Middle frontal gyrus (tissue), 1 donor: ENCODE results near the gene SLC25A6.
"Not testable (repeated sequence)": the region's sequence is repeated elsewhere in the genome, so short reads cannot be mapped to it uniquely, and the experiment has no call there.

Experiments used
- DNase-seq: peaks from one replicate; pipeline ENCODE4 v3.0.0-alpha.2; 2015; ENCODE audit warnings: low spot score; ENCODE audit errors: extremely low spot score

Gene SLC25A6

DNA sequence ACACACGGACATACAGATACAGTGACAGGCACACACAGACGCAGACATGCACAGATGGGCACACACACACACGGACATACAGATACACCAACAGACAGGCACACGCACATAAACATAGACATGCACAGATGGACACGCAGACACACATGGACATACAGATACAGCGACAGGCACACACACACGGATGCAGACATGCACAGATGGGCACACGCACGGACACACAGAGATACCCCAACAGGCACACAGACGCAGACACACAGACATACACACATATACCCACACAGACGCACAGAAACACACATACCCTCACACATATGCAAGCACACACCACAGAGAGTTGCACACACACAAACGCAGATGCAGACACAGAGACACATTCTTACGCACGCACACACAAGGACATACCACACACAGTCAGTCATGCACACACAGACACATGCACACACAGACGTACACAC is 24.4 kb upstream of the SLC25A6 start:
- DNase-seq, result no peak

DNA sequence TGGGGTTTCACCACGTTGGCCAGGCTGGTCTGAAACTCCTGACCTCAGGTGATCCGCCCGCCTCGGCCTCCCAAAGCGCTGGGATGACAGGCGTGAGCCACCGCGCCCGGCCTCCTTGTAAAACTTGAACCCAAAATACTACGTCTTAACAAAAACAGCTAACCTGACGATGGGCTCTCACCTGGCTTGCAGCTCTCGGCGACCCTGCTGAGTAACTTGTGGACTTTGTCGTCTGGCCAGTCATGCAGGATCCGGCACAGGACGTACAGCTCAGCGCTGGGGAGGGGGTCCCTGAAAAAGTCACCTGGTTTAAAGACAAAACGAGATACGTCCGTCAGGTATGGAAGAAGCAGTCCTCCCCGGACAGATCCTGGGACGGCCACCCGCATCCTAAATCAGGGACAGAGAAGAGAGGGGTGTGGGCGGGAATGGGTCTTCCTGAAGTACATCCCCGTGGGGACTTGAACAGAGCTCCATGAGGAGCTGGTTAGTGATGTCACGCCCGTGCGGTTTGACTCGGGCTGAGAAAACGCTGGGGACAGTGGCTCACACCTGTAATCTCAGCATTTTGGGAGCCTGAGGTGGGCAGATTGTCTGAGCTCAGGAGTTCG is 20.7 kb upstream of the SLC25A6 start:
- DNase-seq, result no peak

DNA sequence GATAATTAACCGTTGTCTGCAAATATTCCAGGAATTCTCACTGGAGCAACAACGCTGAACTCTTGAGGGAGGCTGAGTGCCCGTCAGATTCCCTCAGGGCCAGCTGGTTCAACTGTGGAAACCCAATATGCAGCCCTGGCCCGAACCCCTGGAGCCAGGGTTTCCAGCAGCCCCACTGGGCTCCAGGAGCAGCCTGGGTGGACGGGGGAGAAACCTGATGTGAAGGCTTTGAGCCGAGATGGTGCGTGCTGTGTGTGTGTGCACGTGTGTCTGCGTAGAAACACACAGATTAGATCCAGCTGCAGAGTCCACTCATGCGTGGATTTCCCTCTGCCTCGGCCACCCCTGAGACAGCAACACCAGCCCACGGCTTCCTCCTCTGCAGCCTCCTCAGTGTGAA is 19.4 kb upstream of the SLC25A6 start:
- DNase-seq, result no peak

DNA sequence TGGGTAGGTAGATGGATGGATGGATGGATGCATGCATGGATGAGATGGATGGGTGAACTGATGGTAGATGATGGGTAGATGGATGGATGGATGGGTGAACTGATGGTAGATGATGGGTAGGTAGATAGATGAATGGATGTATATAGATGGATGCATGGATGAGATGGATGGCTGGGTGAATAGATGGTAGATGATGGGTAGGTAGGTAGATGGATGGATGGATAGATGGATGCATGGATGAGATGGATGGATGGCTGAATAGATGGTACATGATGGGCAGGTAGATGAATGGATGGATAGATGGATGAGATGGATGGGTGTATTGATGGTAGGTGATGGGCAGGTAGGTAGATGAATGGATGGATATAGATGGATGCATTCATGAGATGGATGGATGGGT is 15.1 kb upstream of the SLC25A6 start:
- DNase-seq, result no peak

DNA sequence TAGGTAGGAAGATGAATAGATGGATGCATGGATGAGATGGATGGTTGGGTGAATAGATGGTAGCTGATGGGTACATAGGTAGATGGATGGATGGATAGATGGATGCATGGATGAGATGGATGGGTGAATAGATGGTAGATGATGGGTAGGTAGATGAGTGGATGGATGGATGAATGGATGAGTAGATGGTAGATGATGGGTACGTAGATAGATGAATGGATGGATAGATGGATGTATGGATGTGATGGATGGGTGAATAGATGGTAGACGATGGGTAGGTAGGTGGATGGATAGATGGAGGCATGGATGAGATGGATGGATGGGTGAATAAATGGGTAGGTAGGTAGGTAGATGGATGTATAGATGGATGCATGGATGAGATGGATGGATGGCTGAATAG is 13.9 kb upstream of the SLC25A6 start:
- DNase-seq, result not testable (repeated sequence)

DNA sequence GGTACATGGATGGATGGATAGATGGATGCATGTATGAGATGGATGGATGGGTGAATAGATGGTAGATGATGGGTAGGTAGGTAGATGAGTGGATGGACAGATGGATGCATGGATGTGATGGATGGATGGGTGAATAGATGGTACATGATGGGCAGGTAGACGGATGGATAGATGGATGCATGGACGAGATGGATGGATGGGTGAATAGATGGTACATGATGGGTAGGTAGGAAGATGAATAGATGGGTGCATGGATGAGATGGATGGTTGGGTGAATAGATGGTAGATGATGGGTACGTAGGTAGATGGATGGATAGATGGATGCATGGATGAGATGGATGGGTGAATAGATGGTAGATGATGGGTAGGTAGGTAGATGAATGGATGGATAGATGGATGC is 12.0 kb upstream of the SLC25A6 start:
- not testable (repeated sequence) for DNase-seq

DNA sequence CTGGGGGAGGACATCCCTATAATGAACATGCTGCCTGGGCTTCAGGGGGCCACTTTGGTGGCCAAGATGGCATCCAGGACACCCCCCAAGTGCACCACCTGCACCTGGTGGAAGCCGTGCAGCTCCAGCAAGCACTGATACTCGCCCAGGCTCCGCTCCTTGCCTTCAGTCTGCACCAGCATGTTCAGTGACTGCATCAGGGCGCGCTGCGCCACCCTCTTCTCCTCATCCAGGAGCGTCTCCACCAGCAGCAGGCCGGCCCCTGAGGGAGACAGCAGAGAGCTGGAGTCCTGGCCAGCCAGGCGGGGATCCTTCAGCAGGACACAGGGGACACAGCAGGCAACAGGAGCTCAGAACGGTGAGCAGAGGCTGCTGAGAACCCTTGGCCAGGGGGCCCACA is 11.3 kb upstream of the SLC25A6 start:
- DNase-seq, result no peak

DNA sequence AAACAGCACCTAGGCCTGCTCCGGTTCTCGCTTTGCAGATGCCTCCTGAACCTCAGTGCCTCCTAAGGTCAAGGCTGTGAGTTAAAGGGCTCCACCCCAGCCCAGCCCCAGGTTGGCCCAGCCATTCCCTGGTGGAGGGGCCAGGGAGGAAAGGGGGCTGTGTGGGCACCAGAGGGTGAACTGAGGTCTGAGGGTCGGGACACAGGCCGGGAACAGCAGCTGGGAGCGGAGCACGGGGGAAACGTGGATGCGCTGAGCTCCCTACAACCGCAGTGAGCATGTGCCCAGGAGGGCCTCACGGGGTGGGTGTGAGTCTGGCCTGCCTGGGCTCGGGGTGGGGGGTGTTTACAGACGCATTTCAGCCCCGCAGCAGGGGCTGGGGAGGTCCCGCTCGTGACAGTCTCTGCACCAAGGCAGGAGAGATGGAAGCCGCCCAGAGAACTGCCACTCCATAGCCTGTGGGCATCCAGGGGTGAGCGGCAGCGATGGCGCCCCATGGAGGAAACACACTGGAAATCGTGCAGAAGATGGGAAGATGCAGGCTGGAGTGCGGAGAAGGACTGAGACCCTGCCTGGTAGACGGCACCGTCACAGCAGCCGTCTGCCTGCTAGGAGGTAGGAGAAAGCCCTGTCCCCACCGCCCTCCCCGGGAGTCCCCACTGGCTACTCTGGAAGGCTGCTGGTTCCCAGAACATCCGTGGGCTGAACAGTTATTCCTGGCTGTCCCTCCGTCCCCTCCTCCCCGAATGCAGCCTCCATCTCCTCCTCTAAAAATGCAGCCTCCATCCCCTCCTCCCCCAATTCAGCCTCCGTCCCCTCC is 9.9 kb upstream of the SLC25A6 start:
- DNase-seq, result no peak

DNA sequence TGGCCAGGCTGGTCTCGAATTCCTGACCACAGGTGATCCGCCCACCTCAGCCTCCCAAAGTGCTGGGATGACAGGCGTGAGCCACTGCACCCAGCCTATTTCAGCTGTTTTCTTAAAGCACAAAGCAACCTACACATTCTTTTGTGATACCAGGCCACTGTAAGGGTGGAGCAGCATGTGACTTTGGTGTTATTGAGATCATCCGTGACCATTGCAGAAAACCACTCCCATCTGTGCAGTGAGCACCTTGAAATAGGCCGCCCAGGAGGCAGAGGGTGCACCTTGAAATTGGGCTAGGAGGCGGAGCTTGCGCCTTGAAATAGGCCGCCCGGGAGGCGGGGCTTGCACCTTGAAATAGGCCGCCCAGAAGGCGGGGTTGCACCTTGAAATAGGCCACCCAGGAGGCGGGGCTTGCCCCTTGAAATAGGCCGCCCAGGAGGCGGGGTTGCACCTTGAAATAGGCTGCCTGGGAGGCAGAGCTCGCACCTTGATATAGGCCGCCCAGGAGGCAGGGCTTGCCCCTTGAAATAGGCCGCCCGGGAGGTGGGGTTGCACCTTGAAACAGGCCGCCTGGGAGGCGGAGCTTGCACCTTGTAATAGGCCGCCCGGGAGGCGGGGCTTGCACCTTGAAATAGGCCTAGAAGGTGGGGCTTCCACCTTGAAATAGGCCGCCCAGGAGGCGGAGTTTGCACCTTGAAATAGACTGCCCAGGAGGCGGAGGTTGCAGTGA is 9.0 kb upstream of the SLC25A6 start:
- no peak for DNase-seq

DNA sequence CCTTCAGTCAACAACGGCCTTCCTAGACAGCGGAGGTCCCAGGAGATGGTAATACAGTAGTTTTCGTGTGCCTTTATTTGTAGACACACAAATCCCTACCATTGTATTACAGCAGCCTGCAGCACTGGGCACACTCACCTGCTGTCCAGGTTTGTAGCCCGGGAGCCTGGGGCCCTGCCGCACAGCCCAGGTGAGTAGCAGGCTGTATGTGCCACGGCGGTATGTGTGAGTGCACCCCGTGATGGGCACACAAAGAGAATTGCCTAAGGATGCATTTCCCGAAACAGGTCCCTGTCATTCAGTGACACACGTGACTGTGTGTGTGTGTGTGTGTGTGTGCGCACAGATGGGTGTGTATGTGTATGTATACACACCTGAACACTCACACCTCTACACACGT is 8.1 kb upstream of the SLC25A6 start:
- no peak for DNase-seq

DNA sequence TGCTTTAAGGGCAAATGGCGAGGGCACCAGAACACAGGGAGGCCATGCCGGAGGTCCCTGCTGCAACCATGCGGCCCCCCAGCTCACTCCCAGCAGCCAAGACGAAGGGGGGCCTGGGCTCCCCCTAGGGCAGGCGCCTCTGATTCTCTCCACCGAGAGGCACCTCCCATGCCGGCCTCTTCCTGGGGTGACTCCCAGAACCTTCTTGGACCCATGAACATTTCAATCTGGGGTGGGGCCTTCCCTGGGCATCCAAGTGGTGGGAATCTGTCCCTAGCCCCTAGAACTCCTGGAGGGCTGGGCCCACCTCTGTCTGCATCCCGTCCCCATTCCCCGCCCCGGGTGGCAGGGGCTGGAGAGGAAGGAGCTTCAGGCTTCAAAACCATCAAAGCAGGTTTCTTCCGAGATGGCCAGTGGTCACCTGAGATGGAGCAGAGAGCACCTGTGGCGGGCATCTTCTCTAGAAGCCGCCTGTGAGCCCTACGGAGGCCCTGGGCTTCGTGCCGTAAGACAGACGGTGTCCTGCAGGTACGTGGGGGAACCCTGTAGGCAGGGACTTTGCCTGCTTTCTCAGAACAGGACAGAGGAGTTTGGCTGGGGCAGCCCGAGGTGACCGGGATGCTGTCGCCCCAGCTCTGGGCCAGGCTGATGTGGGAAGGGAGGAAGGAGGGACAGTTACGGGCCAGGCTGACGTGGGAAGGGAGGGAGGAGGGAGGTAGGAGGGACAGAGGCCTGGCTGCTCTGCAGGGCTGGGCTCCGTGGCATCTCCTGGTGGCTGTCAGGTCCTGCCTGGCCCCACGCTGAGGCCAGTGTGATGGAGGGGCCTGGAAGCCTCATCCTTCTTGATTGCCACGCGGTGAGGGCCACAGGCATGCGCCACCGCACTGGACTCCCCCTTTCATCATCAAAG is 6.8 kb upstream of the SLC25A6 start:
- no peak for DNase-seq

DNA sequence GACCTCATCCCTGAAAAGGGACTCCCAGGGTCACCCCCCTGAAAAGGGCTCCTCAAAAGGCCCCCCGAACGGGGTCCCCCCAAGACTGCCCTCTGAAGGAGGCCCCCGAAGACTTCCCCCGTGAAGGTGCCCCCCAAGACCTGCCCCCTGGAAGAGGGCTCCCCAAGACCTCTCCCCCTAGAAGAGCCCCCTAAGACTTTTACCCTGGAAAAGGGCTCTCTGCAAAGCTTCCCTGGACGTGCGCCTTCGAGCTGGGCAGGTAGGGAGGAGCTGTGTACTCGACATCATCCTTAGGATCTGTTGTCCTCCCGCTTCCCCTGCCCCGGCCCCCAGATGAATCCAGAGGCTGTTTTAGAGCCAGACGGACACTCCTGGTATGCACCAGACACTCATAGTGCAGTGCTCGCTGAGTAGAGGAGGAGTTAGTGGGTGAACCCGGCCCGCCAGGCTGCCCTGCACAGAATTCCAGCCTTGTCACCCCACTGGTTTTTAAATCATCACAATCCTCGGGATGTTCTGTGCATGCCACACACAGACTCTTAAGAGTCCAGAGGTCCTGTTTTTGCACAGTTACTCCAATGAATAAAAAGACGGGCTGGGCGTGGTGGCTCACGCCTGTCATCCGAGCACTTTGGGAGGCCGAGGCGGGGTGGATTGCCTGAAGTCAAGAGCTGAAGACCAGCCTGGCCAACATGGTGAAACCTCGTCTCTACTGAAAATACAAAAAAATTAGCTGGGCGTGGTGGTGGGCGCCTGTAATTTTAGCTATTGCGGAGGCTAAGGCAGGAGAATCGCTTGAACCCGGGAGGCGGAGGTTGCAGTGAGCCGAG is 5.7 kb upstream of the SLC25A6 start:
- no peak for DNase-seq

DNA sequence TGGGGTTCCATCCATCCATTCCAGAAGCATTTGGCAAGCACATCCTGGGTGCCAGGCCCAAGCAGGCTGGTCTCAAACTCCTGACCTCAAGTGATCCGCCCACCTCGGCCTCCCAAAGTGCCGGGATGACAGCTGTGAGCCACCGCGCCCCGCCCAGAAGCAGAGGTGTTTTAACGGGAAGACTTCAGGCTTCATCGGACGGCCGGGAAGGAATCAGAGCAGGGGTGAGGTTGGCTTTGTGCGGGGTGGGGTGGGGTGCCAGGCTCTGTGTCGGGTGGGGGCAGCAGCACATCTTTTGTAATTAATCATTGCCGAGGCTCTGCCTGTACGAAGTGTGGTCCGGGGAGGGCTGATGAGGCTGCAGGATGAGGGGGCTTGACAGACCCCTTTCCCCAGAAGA is 5.1 kb upstream of the SLC25A6 start:
- no peak for DNase-seq

DNA sequence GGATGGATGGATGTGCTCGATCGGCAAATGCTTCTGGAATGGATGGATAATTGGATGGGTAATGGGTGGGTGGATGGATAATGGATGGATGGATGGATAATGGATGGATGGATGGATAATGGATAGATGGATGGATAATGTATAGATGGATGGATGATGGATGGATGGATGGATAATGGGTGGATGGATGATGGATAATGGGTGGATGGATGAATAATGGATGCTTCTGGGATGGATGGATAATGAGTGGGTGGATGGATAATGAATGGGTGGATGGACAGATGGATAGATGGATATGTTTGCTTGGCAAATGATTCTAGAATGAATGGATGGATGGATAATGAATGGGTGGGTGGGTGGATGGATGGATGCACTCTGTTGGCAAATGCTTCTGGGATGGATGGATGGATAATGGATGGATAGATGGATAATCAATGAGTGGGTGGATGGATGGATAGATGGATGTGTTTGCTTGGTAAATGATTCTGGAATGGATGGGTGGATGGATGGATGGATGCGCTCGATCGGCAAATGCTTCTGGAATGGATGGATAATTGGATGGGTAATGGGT is 3.8 kb upstream of the SLC25A6 start:
- DNase-seq, result no peak

DNA sequence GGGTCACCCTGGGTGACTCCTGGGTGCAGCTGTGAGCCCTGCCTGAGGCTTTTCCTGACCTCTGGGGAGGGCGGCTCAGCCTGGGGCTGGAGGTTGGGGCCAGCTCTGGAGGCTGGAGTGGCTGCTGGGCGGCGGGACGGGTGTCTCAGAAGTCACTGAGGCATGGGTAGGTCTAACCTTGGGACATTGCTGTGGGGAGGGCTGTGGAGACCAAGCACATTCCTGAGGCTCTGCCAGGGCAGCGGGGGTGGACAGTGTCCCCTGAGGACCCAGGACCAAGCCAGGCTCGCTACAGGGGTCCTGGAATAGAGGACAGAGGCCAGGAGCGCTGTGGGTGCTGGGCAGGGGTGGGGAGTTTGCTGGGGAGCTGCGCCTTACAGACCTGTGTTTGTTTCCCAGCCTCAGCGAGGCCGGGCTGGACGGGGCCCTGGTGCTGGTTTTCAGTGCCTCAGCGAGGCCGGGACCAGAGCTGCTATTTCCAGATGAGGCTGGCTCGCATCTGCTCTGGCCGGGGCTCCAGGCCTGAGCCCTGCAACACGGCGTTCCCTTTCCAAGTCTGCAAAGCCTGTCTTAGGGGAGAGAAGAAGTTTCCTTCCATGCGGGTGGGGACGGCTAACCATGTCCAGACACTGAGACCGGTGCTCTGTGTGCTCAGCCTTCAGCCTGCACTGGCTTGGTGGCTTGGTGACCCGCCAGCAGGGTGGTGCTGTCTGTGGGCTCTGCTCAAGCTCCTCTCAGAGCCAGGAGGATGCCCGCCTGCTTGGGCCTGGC is 3.0 kb upstream of the SLC25A6 start:
- DNase-seq, result no peak

DNA sequence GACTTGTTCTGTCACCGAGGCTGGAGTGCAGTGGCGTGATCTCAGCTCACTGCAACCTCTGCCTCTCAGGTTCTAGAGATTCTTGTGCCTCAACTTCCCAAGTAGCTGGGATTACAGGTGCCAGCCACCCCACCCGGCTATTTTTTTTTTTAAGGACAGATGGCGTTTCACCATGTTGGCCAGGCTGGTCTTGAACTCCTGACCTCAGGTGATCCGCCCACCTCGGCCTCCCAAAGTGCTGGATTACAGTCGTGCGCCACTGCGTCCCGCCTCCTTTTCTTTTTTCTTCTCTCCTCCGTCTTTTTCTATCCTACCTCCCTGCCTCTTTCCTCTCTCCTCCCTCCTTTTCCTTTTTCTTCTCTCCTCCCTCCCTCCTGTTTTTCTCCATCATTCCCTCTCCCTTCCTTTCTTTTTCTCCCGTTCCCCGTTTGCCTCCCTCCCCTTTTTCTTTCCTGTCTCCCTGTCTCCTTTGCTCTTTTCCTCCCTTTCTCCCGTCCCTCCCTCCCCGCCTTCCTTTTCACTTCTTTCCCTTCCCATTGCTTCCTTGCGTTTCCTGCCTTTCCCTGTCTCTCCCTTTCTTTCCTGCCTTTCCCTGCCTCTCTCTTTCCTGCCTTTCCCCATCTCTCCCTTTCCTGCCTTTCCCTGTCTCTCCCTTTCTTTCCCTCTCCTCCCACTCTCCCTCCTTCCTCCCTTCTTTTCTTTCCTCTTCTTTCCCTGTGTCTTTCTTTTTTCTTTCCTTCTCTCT is 2.1 kb upstream of the SLC25A6 start:
- no peak for DNase-seq

DNA sequence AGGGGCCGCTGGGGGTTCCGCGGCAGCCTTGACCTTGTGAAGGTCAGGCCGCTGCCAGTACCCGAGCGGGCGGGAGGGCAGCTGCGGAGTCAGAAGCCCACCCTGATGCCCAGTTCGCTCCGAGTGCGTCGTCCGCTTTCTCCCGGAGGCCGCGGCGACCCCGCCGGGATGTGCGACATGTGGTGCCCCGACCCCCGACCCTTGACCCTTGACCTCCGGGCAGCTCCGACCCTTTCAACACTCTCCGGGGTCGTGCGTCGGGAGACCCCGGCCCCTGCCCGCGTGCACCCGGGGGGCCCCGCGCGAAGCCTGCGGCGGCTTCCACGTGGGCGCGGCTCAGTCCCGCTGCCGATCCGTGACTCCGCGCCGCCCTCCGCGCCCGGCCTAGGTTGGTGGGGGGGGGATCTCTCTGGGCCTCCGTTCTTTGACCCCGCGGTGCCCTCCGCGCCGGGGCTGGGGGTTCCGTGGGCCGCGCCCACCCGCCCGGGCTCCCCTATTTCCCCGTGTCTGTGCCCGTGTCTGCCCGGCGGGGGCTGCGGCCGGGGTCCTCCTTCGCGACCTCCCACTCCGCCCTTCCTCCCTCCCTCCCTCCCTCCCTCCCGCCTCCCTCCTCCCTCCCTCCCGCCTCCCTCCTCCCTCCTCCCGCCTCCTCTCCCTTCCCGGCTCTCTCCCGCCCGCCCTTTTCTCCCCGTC is 609 bp upstream of the SLC25A6 start:
- DNase-seq, result no peak

DNA sequence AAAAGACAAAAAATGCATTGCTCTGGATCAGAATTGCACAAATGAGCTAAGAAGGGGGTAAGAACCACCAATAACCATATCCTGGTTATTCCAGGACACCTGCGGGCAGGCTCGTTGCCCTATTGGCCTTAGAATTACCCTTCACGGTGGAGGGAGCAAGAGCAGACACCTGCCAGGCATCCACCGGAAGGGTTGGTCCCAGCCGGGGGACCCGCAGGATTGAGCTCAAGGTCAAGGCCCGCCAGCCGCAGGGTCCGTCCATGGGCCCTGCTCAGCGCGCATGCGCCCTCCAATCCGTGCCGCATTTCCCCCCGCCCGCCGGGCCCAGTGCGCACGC is 575 bp downstream of the SLC25A6 start:
- DNase-seq, result no peak
